Measurements from ENCODE around the gene TIA1. TPM values are rescaled to one million over a fixed set of nuclear protein-coding genes. Genes with fewer than 3 reads are reported as not detected.
"Not testable (repeated sequence)": the region's sequence is repeated elsewhere in the genome, so short reads cannot be mapped to it uniquely, and the experiment has no call there.

TIA1 gene
- polyA plus RNA-seq, 1 donor = 211 TPM

GRCh38 chr2:70226781-70227180 is 21.6 kb downstream of the TIA1 start:
- Histone ChIP-seq H3K27ac (ENCODE audit: low read length) (no peak overlapping the region), H3K4me1 (ENCODE audit: control insufficient read depth, insufficient read depth, low read length) (no peaks in the 10 kb centered on the region), H3K36me3 (ENCODE audit: control insufficient read depth, insufficient read depth, low read length) (peaks cover 69% of the 10 kb centered on the region), H3K27me3 (ENCODE audit: control insufficient read depth, insufficient read depth, low read length) (no peaks in the 10 kb centered on the region), H3K4me3 (ENCODE audit: low read length) (no peak overlapping the region), H3K9me3 (ENCODE audit: control insufficient read depth, low read depth, low read length) (no peaks in the 10 kb centered on the region)
- no CpG with 5 or more reads among the region's 2 CpGs for WGBS (ENCODE audit: insufficient coverage, low lambda C conversion rate)
- DNase-seq = no peak

GRCh38 chr2:70223305-70223704 is 25.1 kb downstream of the TIA1 start:
- not testable (repeated sequence) for H3K4me3 ChIP-seq (ENCODE audit: low read length); H3K9me3 ChIP-seq (ENCODE audit: control insufficient read depth, low read depth, low read length); DNase-seq; H3K27me3 ChIP-seq (ENCODE audit: control insufficient read depth, insufficient read depth, low read length); H3K4me1 ChIP-seq (ENCODE audit: control insufficient read depth, insufficient read depth, low read length); H3K27ac ChIP-seq (ENCODE audit: low read length)
- H3K36me3 ChIP-seq (ENCODE audit: control insufficient read depth, insufficient read depth, low read length) = peaks cover 72% of the 10 kb centered on the region
- WGBS (ENCODE audit: insufficient coverage, low lambda C conversion rate) = 100% methylated on average over 2 of the region's 3 CpGs

- Histone ChIP-seq H3K36me3 (ENCODE audit: control insufficient read depth, insufficient read depth, low read length) (peaks cover 57% of the 10 kb centered on the region), H3K4me3 (ENCODE audit: low read length) (no peak overlapping the region), H3K27ac (ENCODE audit: low read length) (no peak overlapping the region), H3K4me1 (ENCODE audit: control insufficient read depth, insufficient read depth, low read length) (no peaks in the 10 kb centered on the region), H3K27me3 (ENCODE audit: control insufficient read depth, insufficient read depth, low read length) (no peaks in the 10 kb centered on the region), H3K9me3 (ENCODE audit: control insufficient read depth, low read depth, low read length) (no peaks in the 10 kb centered on the region)
- peak; percentile 24 to 71 for DNase-seq
- 40% methylated on average over 1 of the region's 3 CpGs for WGBS (ENCODE audit: insufficient coverage, low lambda C conversion rate)
Observed at GRCh38 chr2:70214953-70215549, 33.4 kb downstream of the TIA1 start.

- peaks cover 50% of the 10 kb centered on the region for H3K36me3 ChIP-seq (ENCODE audit: control insufficient read depth, insufficient read depth, low read length)
Observed at GRCh38 chr2:70214365-70214764, 34.1 kb downstream of the TIA1 start.

GRCh38 chr2:70212298-70212932 is 36.0 kb downstream of the TIA1 start:
- WGBS (ENCODE audit: insufficient coverage, low lambda C conversion rate) = no CpG with 5 or more reads among the region's 3 CpGs
- Histone ChIP-seq H3K4me1 (ENCODE audit: control insufficient read depth, insufficient read depth, low read length) (no peaks in the 10 kb centered on the region), H3K27ac (ENCODE audit: low read length) (no peak overlapping the region), H3K36me3 (ENCODE audit: control insufficient read depth, insufficient read depth, low read length) (peaks cover 32% of the 10 kb centered on the region), H3K9me3 (ENCODE audit: control insufficient read depth, low read depth, low read length) (no peaks in the 10 kb centered on the region), H3K4me3 (ENCODE audit: low read length) (no peak overlapping the region), H3K27me3 (ENCODE audit: control insufficient read depth, insufficient read depth, low read length) (no peaks in the 10 kb centered on the region)
- DNase-seq = no peak

More at GRCh38 chr2:70214365-70214764, 34.1 kb downstream of the TIA1 start:
- Histone ChIP-seq H3K27ac (ENCODE audit: low read length) (no peak overlapping the region), H3K4me3 (ENCODE audit: low read length) (no peak overlapping the region), H3K4me1 (ENCODE audit: control insufficient read depth, insufficient read depth, low read length) (no peaks in the 10 kb centered on the region), H3K27me3 (ENCODE audit: control insufficient read depth, insufficient read depth, low read length) (no peaks in the 10 kb centered on the region), H3K9me3 (ENCODE audit: control insufficient read depth, low read depth, low read length) (no peaks in the 10 kb centered on the region)
- no CpG with 5 or more reads among the region's 1 CpG for WGBS (ENCODE audit: insufficient coverage, low lambda C conversion rate)
- DNase-seq = no peak

GRCh38 chr2:70211595-70211994 is 36.8 kb downstream of the TIA1 start:
- 100% methylated on average over 1 of the region's 2 CpGs for WGBS (ENCODE audit: insufficient coverage, low lambda C conversion rate)
- peaks cover 29% of the 10 kb centered on the region for H3K36me3 ChIP-seq (ENCODE audit: control insufficient read depth, insufficient read depth, low read length)
- H3K27ac ChIP-seq (ENCODE audit: low read length) = no peak overlapping the region
- H3K27me3 ChIP-seq (ENCODE audit: control insufficient read depth, insufficient read depth, low read length) = no peaks in the 10 kb centered on the region
- H3K4me1 ChIP-seq (ENCODE audit: control insufficient read depth, insufficient read depth, low read length) = no peaks in the 10 kb centered on the region
- no peak overlapping the region for H3K4me3 ChIP-seq (ENCODE audit: low read length)
- no peaks in the 10 kb centered on the region for H3K9me3 ChIP-seq (ENCODE audit: control insufficient read depth, low read depth, low read length)
- DNase-seq = no peak

- H3K4me1 ChIP-seq (ENCODE audit: control insufficient read depth, insufficient read depth, low read length) = no peaks in the 10 kb centered on the region
- no peak overlapping the region for H3K4me3 ChIP-seq (ENCODE audit: low read length)
- peaks cover 2% of the 10 kb centered on the region for H3K36me3 ChIP-seq (ENCODE audit: control insufficient read depth, insufficient read depth, low read length)
- no peaks in the 10 kb centered on the region for H3K27me3 ChIP-seq (ENCODE audit: control insufficient read depth, insufficient read depth, low read length)
- WGBS (ENCODE audit: insufficient coverage, low lambda C conversion rate) = no CpG with 5 or more reads among the region's 8 CpGs
- DNase-seq = no peak
- H3K27ac ChIP-seq (ENCODE audit: low read length) = no peak overlapping the region
- H3K9me3 ChIP-seq (ENCODE audit: control insufficient read depth, low read depth, low read length) = no peaks in the 10 kb centered on the region
Observed at GRCh38 chr2:70204452-70204851, 44.0 kb downstream of the TIA1 start.

GRCh38 chr2:70203086-70203485 is 45.3 kb downstream of the TIA1 start:
- no peak overlapping the region for H3K4me3 ChIP-seq (ENCODE audit: low read length)
- H3K27me3 ChIP-seq (ENCODE audit: control insufficient read depth, insufficient read depth, low read length) = no peaks in the 10 kb centered on the region
- no peaks in the 10 kb centered on the region for H3K9me3 ChIP-seq (ENCODE audit: control insufficient read depth, low read depth, low read length)
- H3K27ac ChIP-seq (ENCODE audit: low read length) = no peak overlapping the region
- no peak for DNase-seq
- peaks cover 2% of the 10 kb centered on the region for H3K36me3 ChIP-seq (ENCODE audit: control insufficient read depth, insufficient read depth, low read length)
- 100% methylated on average over 1 of the region's 5 CpGs for WGBS (ENCODE audit: insufficient coverage, low lambda C conversion rate)
- no peaks in the 10 kb centered on the region for H3K4me1 ChIP-seq (ENCODE audit: control insufficient read depth, insufficient read depth, low read length)

- no CpG with 5 or more reads among the region's 9 CpGs for WGBS (ENCODE audit: insufficient coverage, low lambda C conversion rate)
- DNase-seq = no peak
- Histone ChIP-seq H3K27me3 (ENCODE audit: control insufficient read depth, insufficient read depth, low read length) (no peaks in the 10 kb centered on the region), H3K4me3 (ENCODE audit: low read length) (no peak overlapping the region), H3K9me3 (ENCODE audit: control insufficient read depth, low read depth, low read length) (no peaks in the 10 kb centered on the region), H3K4me1 (ENCODE audit: control insufficient read depth, insufficient read depth, low read length) (no peaks in the 10 kb centered on the region), H3K27ac (ENCODE audit: low read length) (no peak overlapping the region), H3K36me3 (ENCODE audit: control insufficient read depth, insufficient read depth, low read length) (no peaks in the 10 kb centered on the region)
Observed at GRCh38 chr2:70202236-70202806, 46.1 kb downstream of the TIA1 start.

- no peaks in the 10 kb centered on the region for H3K27me3 ChIP-seq (ENCODE audit: control insufficient read depth, insufficient read depth, low read length)
- no peak for DNase-seq
- no peak overlapping the region for H3K4me3 ChIP-seq (ENCODE audit: low read length)
- WGBS (ENCODE audit: insufficient coverage, low lambda C conversion rate) = no CpG with 5 or more reads among the region's 6 CpGs
- H3K4me1 ChIP-seq (ENCODE audit: control insufficient read depth, insufficient read depth, low read length) = no peaks in the 10 kb centered on the region
- no peak overlapping the region for H3K27ac ChIP-seq (ENCODE audit: low read length)
- no peaks in the 10 kb centered on the region for H3K36me3 ChIP-seq (ENCODE audit: control insufficient read depth, insufficient read depth, low read length)
- H3K9me3 ChIP-seq (ENCODE audit: control insufficient read depth, low read depth, low read length) = no peaks in the 10 kb centered on the region
Observed at GRCh38 chr2:70201831-70202230, 46.6 kb downstream of the TIA1 start.

Data from large intestine (tissue), 3 donors.